Liver (tissue), 9 donors: Measurements from ENCODE around the gene ADTRP. TPM values are rescaled to one million over a fixed set of nuclear protein-coding genes. Genes with fewer than 3 reads are reported as not detected.

Source experiments
- DNase-seq: peaks from one replicate; pipeline ENCODE4 v3.0.0-alpha.2; 2017; ENCODE audit warnings: low spot score
- H3K27ac ChIP-seq, 2 donors: one replicate each; pipeline ENCODE4 v1.7.0; 2013; ENCODE audit warnings: inconsistent platforms in 2 of 2, low read length in 2 of 2, control low read depth in 1 of 2, low read depth in 1 of 2, mild to moderate bottlenecking in 1 of 2
- H3K27me3 ChIP-seq, 4 donors: one replicate each; pipeline versions ENCODE4 v1.6.1 to v1.7.0; 2013; ENCODE audit warnings: low read length in 3 of 4, inconsistent platforms in 1 of 4, mild to moderate bottlenecking in 1 of 4, moderate library complexity in 1 of 4; ENCODE audit not compliant: control insufficient read depth in 4 of 4, insufficient read depth in 4 of 4
- H3K36me3 ChIP-seq, 4 donors: one replicate each; pipeline versions ENCODE4 v1.6.1 to v1.7.0; 2013; ENCODE audit warnings: low read length in 3 of 4, mild to moderate bottlenecking in 3 of 4, low read depth in 1 of 4, moderate library complexity in 1 of 4; ENCODE audit not compliant: control insufficient read depth in 4 of 4, insufficient read depth in 3 of 4
- H3K4me1 ChIP-seq, 4 donors: one replicate each; pipeline versions ENCODE4 v1.6.1 to v1.7.0; 2013; ENCODE audit warnings: low read length in 3 of 4, mild to moderate bottlenecking in 3 of 4, moderate library complexity in 1 of 4; ENCODE audit not compliant: control insufficient read depth in 4 of 4, insufficient read depth in 4 of 4
- H3K4me3 ChIP-seq, 3 donors: one replicate each; pipeline versions ENCODE4 v1.6.1 to v1.7.0; 2013; ENCODE audit warnings: low read length in 3 of 3, control low read depth in 1 of 3, low read depth in 1 of 3, mild to moderate bottlenecking in 1 of 3
- H3K9ac ChIP-seq, 2 donors: one replicate each; pipeline ENCODE4 v1.7.0; 2013; ENCODE audit warnings: low read length in 2 of 2, mild to moderate bottlenecking in 2 of 2, moderate library complexity in 2 of 2, control low read depth in 1 of 2, low read depth in 1 of 2
- H3K9me3 ChIP-seq, 4 donors: one replicate each; pipeline versions ENCODE4 v1.6.1 to v1.7.0; 2013; ENCODE audit warnings: low read length in 3 of 4; ENCODE audit not compliant: control insufficient read depth in 4 of 4
- ATF3 ChIP-seq: IDR thresholded peaks from 2 replicates; pipeline ENCODE4 v1.6.1; 2016; ENCODE audit warnings: antibody characterized with exemption
- CTCF ChIP-seq: fragments of 150-350 bp; IDR thresholded peaks from 2 replicates; pipeline ENCODE4 v1.5.1; 2017; ENCODE audit warnings: improper control_type of control experiment, low read depth, low read length; ENCODE audit not compliant: missing input control
- EGR1 ChIP-seq, 2 donors: IDR thresholded peaks; 2 replicates each; pipeline ENCODE4 v1.6.1; 2016 to 2018; ENCODE audit warnings: antibody characterized with exemption in 2 of 2, low read depth in 2 of 2
- FOXA1 ChIP-seq: IDR thresholded peaks from 2 replicates; pipeline ENCODE4 v1.6.1; 2016; ENCODE audit warnings: antibody characterized with exemption
- FOXA2 ChIP-seq: IDR thresholded peaks from 2 replicates; pipeline ENCODE4 v1.6.1; 2016; ENCODE audit warnings: antibody characterized with exemption
- GABPA ChIP-seq, 2 donors: IDR thresholded peaks in 1 of 2; conservative IDR thresholded peaks in 1 of 2; 2 replicates each; pipeline ENCODE4 v1.6.1; 2016; ENCODE audit warnings: antibody characterized with exemption in 2 of 2, mild to moderate bottlenecking in 1 of 2, moderate library complexity in 1 of 2
- HNF4A ChIP-seq, 2 donors: conservative IDR thresholded peaks; 2 replicates each; pipeline ENCODE4 v1.6.1; 2016; ENCODE audit warnings: antibody characterized with exemption in 2 of 2, mild to moderate bottlenecking in 2 of 2
- JUND ChIP-seq, 2 donors: IDR thresholded peaks; 2 replicates each; pipeline ENCODE4 v1.6.1; 2016; ENCODE audit warnings: antibody characterized with exemption in 2 of 2
- NR2F2 ChIP-seq: IDR thresholded peaks from 2 replicates; pipeline ENCODE4 v1.6.1; 2016; ENCODE audit warnings: antibody characterized with exemption
- RAD21 ChIP-seq, 2 donors: IDR thresholded peaks; 2 replicates each; pipeline ENCODE4 v1.6.1; 2016; ENCODE audit warnings: antibody characterized with exemption in 2 of 2, mild to moderate bottlenecking in 2 of 2
- REST ChIP-seq: IDR thresholded peaks from 2 replicates; pipeline ENCODE4 v1.6.1; 2016; ENCODE audit warnings: antibody characterized with exemption, mild to moderate bottlenecking
- RXRA ChIP-seq, 2 donors: IDR thresholded peaks; 2 replicates each; pipeline ENCODE4 v1.6.1; 2017 to 2018; ENCODE audit warnings: antibody characterized with exemption in 2 of 2, mild to moderate bottlenecking in 1 of 2
- SP1 ChIP-seq: IDR thresholded peaks from 2 replicates; pipeline ENCODE4 v1.6.1; 2018; ENCODE audit warnings: antibody characterized with exemption, mild to moderate bottlenecking
- TAF1 ChIP-seq: conservative IDR thresholded peaks from 2 replicates; pipeline ENCODE4 v1.6.1; 2016; ENCODE audit warnings: antibody characterized with exemption, mild to moderate bottlenecking
- YY1 ChIP-seq: IDR thresholded peaks from 2 replicates; pipeline ENCODE4 v1.6.1; 2016; ENCODE audit warnings: antibody characterized with exemption, mild to moderate bottlenecking
- ZBTB33 ChIP-seq: IDR thresholded peaks from 2 replicates; pipeline ENCODE4 v1.6.1; 2016; ENCODE audit warnings: antibody characterized with exemption
- WGBS: extraction: QIAGEN DNeasy Blood & Tissue Kit; methylation state at CpG from one replicate; pipeline ENCODE4 v1.1.7; 2013; 5-methylcytosine and 5-hydroxymethylcytosine counted together
- polyA plus RNA-seq, 2 donors: library from polyadenylated mRNA; stranded (reverse) in 1 of 2; unstranded in 1 of 2; fragments of 200-250 nt in 1 of 2; fragments of >200 nt in 1 of 2; fragmentation: Nextera tagmentation in 1 of 2; extraction: Ambion mirVana in 1 of 2; gene quantifications; one replicate each; pipeline versions ENCODE4 v1.2.1 to v1.2.3, GENCODE V29; 2013 to 2015
- total RNA-seq, 2 donors: library from RNA; depleted of rRNA; stranded (reverse); fragments of >200 nt; gene quantifications; one replicate each; pipeline ENCODE4 v1.2.3, GENCODE V29; 2014
- TF ChIP-seq, protein P1 (sequence below): IDR thresholded peaks from 2 replicates; pipeline ENCODE4 v1.6.1; 2016; ENCODE audit warnings: antibody characterized with exemption
- donor health status: healthy.
- donor health status: healthy.
- donor health status: healthy.
- donor health status: healthy.
- donor health status: healthy.

The ADTRP gene
- total and polyA plus RNA-seq, 4 donors: 0.21 to 2.0 (median 0.50) TPM; not detected in 1

DNA sequence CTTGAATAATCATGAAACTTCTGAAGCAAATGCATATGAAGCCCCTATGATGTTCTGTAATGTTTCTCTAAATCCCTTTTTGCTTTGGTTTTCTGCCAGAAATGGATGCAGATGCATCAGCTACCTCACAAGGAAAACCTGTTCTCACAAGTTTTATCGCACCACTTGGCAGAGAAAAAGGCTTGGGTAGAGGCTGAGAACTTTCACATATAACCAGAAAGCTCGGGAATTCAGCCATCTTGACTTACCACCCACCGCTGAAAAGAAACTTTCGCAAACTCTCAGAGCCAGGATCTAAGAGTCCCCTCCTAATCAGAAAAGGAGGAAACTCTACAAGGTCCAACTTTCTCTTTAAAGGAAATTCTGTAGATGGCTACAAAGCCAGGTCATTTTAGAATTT, 36.2 kb upstream of the ADTRP start:
- DNase-seq: no peak
- no peaks in the 10 kb centered on the region for H3K27me3 ChIP-seq
- no peaks in the 10 kb centered on the region for H3K9me3 ChIP-seq
- H3K4me3 ChIP-seq: no peak overlapping the region
- WGBS: 97% methylated on average over 4 of the region's 4 CpGs
- H3K4me1 ChIP-seq: peaks cover 0 to 10% (median 2%) of the 10 kb centered on the region in 4 donors
- no peaks in the 10 kb centered on the region for H3K36me3 ChIP-seq
- no peak for TF ChIP-seq RXRA (IDR thresholded peaks at IDR 0.05)
- TF ChIP-seq YY1: no peak
- no peak for TF ChIP-seq TAF1
- no peak for TF ChIP-seq EGR1 (IDR thresholded peaks at IDR 0.05; ENCODE audit: low read depth in 2 of 2)
- TF ChIP-seq RAD21 (IDR thresholded peaks at IDR 0.05): no peak
- no peak overlapping the region for H3K27ac ChIP-seq
- H3K9ac ChIP-seq: no peak overlapping the region

DNA sequence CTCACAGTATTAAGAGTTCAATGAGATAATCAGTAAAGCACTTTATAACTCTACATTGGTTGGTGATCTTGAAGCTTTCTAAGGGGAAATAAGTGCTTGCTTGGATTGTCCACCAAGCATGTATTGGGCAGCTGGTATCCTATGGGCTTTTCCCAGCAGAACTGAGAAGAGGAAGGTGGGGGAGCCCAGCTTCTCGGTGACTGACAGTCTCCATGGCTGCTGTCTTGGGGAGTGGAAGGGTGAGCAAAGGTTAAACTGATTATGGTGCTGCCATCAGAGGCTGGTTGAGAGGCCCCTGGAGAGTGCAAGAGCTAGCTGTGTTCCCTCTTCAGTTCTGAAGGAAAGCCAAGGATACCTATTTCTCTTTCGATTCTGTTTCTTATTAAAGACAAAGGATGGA, 35.5 kb upstream of the ADTRP start:
- DNase-seq: no peak
- Histone ChIP-seq H3K27ac (no peak overlapping the region), H3K4me3 (no peak overlapping the region), H3K36me3 (no peaks in the 10 kb centered on the region), H3K4me1 (peaks cover 0 to 10% (median 2%) of the 10 kb centered on the region in 4 donors), H3K9ac (no peak overlapping the region), H3K9me3 (no peaks in the 10 kb centered on the region), H3K27me3 (no peaks in the 10 kb centered on the region)
- WGBS: 89% methylated on average over 2 of the region's 2 CpGs
- no peak for TF ChIP-seq FOXA1
- TF ChIP-seq CTCF: no peak
- no peak for TF ChIP-seq RXRA (IDR thresholded peaks at IDR 0.05)
- no peak for TF ChIP-seq EGR1 (IDR thresholded peaks at IDR 0.05; ENCODE audit: low read depth in 2 of 2)
- TF ChIP-seq FOXA2: no peak

GRCh38 chr6:11813606-11814005, 35.0 kb upstream of the ADTRP start:
- no peaks in the 10 kb centered on the region for H3K27me3 ChIP-seq
- 92% methylated on average over 4 of the region's 4 CpGs for WGBS
- no peak overlapping the region for H3K27ac ChIP-seq
- no peaks in the 10 kb centered on the region for H3K9me3 ChIP-seq
- H3K36me3 ChIP-seq: no peaks in the 10 kb centered on the region
- H3K9ac ChIP-seq: no peak overlapping the region
- no peak for TF ChIP-seq NR2F2
- no peak for TF ChIP-seq CTCF
- TF ChIP-seq TAF1: no peak
- TF ChIP-seq RAD21 (IDR thresholded peaks at IDR 0.05): no peak
- no peak for TF ChIP-seq YY1
- no peak for TF ChIP-seq REST
- no peak for TF ChIP-seq JUND (IDR thresholded peaks at IDR 0.05)
- no peak for TF ChIP-seq SP1
- no peak for TF ChIP-seq RXRA (IDR thresholded peaks at IDR 0.05)
- TF ChIP-seq ZBTB33: no peak
- no peak for TF ChIP-seq ATF3
- TF ChIP-seq, protein P1, sequence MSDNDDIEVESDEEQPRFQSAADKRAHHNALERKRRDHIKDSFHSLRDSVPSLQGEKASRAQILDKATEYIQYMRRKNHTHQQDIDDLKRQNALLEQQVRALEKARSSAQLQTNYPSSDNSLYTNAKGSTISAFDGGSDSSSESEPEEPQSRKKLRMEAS: no peak
- TF ChIP-seq GABPA (IDR thresholded peaks at IDR 0.05 in 1 of 2, conservative IDR thresholded peaks at IDR 0.05 in 1 of 2): no peak
- no peak for TF ChIP-seq HNF4A (conservative IDR thresholded peaks at IDR 0.05)
- TF ChIP-seq FOXA1: no peak
- H3K4me3 ChIP-seq: no peak overlapping the region
- no peak for DNase-seq
- peaks cover 0 to 10% (median 2%) of the 10 kb centered on the region in 4 donors for H3K4me1 ChIP-seq
